Duodenal mucosa (tissue), 2 donors: ENCODE measurements around the gene IL37.
A peak's percentile ranks its signal among the peaks of the same experiment; 100 is the strongest.

ENCODE experiments used
- H3K27ac ChIP-seq: one replicate; pipeline ENCODE4 v1.7.0; 2013; ENCODE audit warnings: low read depth, low read length
- H3K27me3 ChIP-seq, 2 donors: one replicate each; pipeline ENCODE4 v1.7.0; 2013; ENCODE audit warnings: low read length in 2 of 2, control low read depth in 1 of 2; ENCODE audit not compliant: insufficient read depth in 2 of 2, control insufficient read depth in 1 of 2
- H3K36me3 ChIP-seq, 2 donors: one replicate each; pipeline ENCODE4 v1.7.0; 2013; ENCODE audit warnings: low read length in 2 of 2, control low read depth in 1 of 2; ENCODE audit not compliant: insufficient read depth in 2 of 2, control insufficient read depth in 1 of 2
- H3K4me1 ChIP-seq, 2 donors: one replicate each; pipeline ENCODE4 v1.7.0; 2013; ENCODE audit warnings: low read length in 2 of 2, control low read depth in 1 of 2; ENCODE audit not compliant: insufficient read depth in 2 of 2, control insufficient read depth in 1 of 2
- H3K4me3 ChIP-seq, 2 donors: one replicate each; pipeline ENCODE4 v1.7.0; 2013; ENCODE audit warnings: low read length in 2 of 2, low read depth in 1 of 2
- H3K9ac ChIP-seq, 2 donors: one replicate each; pipeline ENCODE4 v1.7.0; 2013; ENCODE audit warnings: low read length in 2 of 2, low read depth in 1 of 2
- H3K9me3 ChIP-seq, 2 donors: one replicate each; pipeline ENCODE4 v1.7.0; 2013; ENCODE audit warnings: low read length in 2 of 2, control low read depth in 1 of 2; ENCODE audit not compliant: control insufficient read depth in 1 of 2

IL37 gene

GRCh38 chr2:112910865-112911264, at the start of gene IL37:
TSS of gene IL37 (plus strand) at chr2:112911165. CDS start at chr2:112913013, 1,848 bp downstream.
- Histone ChIP-seq H3K36me3 (no peaks in the 10 kb centered on the region), H3K27me3 (peaks cover 0 to 3% of the 10 kb centered on the region in 2 donors), H3K27ac (no peak within 1 kb of the TSS), H3K4me1 (no peaks in the 10 kb centered on the region), H3K9ac (no peak within 1 kb of the TSS), H3K9me3 (no peaks in the 10 kb centered on the region), H3K4me3 (no peak within 1 kb of the TSS)

- Histone ChIP-seq H3K9me3 (peaks cover 3 to 19% of the 10 kb centered on the region in 2 donors), H3K36me3 (no peaks in the 10 kb centered on the region), H3K9ac (no peak overlapping the region), H3K4me3 (no peak overlapping the region), H3K27ac (no peak overlapping the region), H3K27me3 (no peaks in the 10 kb centered on the region), H3K4me1 (peaks cover 0 to 9% of the 10 kb centered on the region in 2 donors)
Measured at GRCh38 chr2:112864072-112864471, 46.9 kb upstream of the IL37 start.

GRCh38 chr2:112866128-112866835, 44.7 kb upstream of the IL37 start:
- H3K4me3 ChIP-seq = no peak overlapping the region
- H3K27ac ChIP-seq = no peak overlapping the region
- no peaks in the 10 kb centered on the region for H3K36me3 ChIP-seq
- H3K9ac ChIP-seq = no peak overlapping the region
- peaks cover 18 to 31% of the 10 kb centered on the region in 2 donors for H3K4me1 ChIP-seq
- peaks cover 3 to 5% of the 10 kb centered on the region in 2 donors for H3K9me3 ChIP-seq
- peaks cover 2 to 3% of the 10 kb centered on the region in 2 donors for H3K27me3 ChIP-seq

GRCh38 chr2:112867701-112868631, 43.0 kb upstream of the IL37 start:
- H3K9ac ChIP-seq = no peak overlapping the region
- peaks cover 5% of the 10 kb centered on the region in 2 donors for H3K27me3 ChIP-seq
- H3K4me1 ChIP-seq = peaks cover 19 to 35% of the 10 kb centered on the region in 2 donors
- H3K27ac ChIP-seq = no peak overlapping the region
- no peaks in the 10 kb centered on the region for H3K36me3 ChIP-seq
- H3K4me3 ChIP-seq = no peak overlapping the region
- H3K9me3 ChIP-seq = peaks cover 0 to 5% of the 10 kb centered on the region in 2 donors

- Histone ChIP-seq H3K9me3 (peaks cover 0 to 5% of the 10 kb centered on the region in 2 donors), H3K4me3 (no peak overlapping the region), H3K9ac (no peak overlapping the region), H3K27ac (no peak overlapping the region), H3K4me1 (peaks cover 19 to 35% of the 10 kb centered on the region in 2 donors), H3K27me3 (peaks cover 5% of the 10 kb centered on the region in 2 donors), H3K36me3 (no peaks in the 10 kb centered on the region)
Measured at GRCh38 chr2:112869258-112869842, 41.6 kb upstream of the IL37 start.

GRCh38 chr2:112870841-112871835, 39.8 kb upstream of the IL37 start:
- Histone ChIP-seq H3K9me3 (peaks cover 0 to under 1% of the 10 kb centered on the region in 2 donors), H3K9ac (no peak overlapping the region), H3K27ac (no peak overlapping the region), H3K36me3 (no peaks in the 10 kb centered on the region), H3K4me1 (peaks cover 19 to 35% of the 10 kb centered on the region in 2 donors), H3K4me3 (peak overlapping the region in 1 of 2 donors; percentile 17), H3K27me3 (peaks cover 5 to 11% of the 10 kb centered on the region in 2 donors)

- H3K27ac ChIP-seq = no peak overlapping the region
- H3K9ac ChIP-seq = no peak overlapping the region
- H3K9me3 ChIP-seq = no peaks in the 10 kb centered on the region
- peaks cover 0 to 11% of the 10 kb centered on the region in 2 donors for H3K4me1 ChIP-seq
- H3K4me3 ChIP-seq = no peak overlapping the region
- no peaks in the 10 kb centered on the region for H3K36me3 ChIP-seq
- peaks cover 4 to 7% of the 10 kb centered on the region in 2 donors for H3K27me3 ChIP-seq
Measured at GRCh38 chr2:112876257-112876970, 34.6 kb upstream of the IL37 start.

GRCh38 chr2:112876971-112877361, 34.0 kb upstream of the IL37 start:
- H3K36me3 ChIP-seq = no peaks in the 10 kb centered on the region
- H3K27me3 ChIP-seq = peaks cover 3 to 5% of the 10 kb centered on the region in 2 donors

GRCh38 chr2:112877423-112877822, 33.5 kb upstream of the IL37 start:
- H3K36me3 ChIP-seq = no peaks in the 10 kb centered on the region
- H3K4me3 ChIP-seq = no peak overlapping the region
- H3K27me3 ChIP-seq = peaks cover 3 to 5% of the 10 kb centered on the region in 2 donors
- no peak overlapping the region for H3K27ac ChIP-seq
- no peak overlapping the region for H3K9ac ChIP-seq
- peaks cover 0 to 8% of the 10 kb centered on the region in 2 donors for H3K4me1 ChIP-seq
- no peaks in the 10 kb centered on the region for H3K9me3 ChIP-seq

More at GRCh38 chr2:112876971-112877361, 34.0 kb upstream of the IL37 start:
- H3K9me3 ChIP-seq = no peaks in the 10 kb centered on the region
- peaks cover 0 to 8% of the 10 kb centered on the region in 2 donors for H3K4me1 ChIP-seq
- H3K4me3 ChIP-seq = no peak overlapping the region
- no peak overlapping the region for H3K27ac ChIP-seq
- no peak overlapping the region for H3K9ac ChIP-seq
